ENCODE measurements around the gene PLCB1.

DNA sequence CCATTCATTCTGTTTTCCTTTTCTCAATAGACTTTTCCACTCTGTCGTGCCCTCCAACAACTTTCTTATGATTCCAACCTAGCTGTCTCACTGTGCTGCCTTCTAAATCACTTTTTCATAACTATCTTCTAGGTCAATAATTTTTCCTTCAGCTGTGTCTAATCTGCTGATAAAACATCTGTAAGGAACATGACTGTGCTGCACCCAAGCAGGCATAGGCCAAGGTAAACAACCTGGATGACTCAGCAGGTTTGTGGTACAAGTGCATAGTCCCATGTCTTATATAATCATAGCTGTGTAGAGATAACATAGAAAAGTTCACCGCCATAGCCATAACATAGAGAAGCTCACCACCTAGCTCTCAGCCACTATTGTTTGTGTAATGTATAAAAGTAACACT lies 332.3 kb downstream of the PLCB1 start:
- TF ChIP-seq CBFB (CRISPR knock-in tag; IDR thresholded peaks at IDR 0.05; ENCODE audit: low read depth) (no peak), CTCF (IDR thresholded peaks at IDR 0.05) (no peak), ERG (CRISPR knock-in tag; IDR thresholded peaks at IDR 0.05) (no peak), FOXP4 (CRISPR knock-in tag; IDR thresholded peaks at IDR 0.05) (no peak), ELF4 (CRISPR knock-in tag; IDR thresholded peaks at IDR 0.05; ENCODE audit: low read depth) (no peak), TEAD4 (CRISPR knock-in tag; IDR thresholded peaks at IDR 0.05) (no peak), RORB (CRISPR knock-in tag; IDR thresholded peaks at IDR 0.05) (no peak), CREB1 (CRISPR knock-in tag; IDR thresholded peaks at IDR 0.05) (no peak), JUN (CRISPR knock-in tag; IDR thresholded peaks at IDR 0.05) (no peak)
- TF ChIP-seq, protein P1, sequence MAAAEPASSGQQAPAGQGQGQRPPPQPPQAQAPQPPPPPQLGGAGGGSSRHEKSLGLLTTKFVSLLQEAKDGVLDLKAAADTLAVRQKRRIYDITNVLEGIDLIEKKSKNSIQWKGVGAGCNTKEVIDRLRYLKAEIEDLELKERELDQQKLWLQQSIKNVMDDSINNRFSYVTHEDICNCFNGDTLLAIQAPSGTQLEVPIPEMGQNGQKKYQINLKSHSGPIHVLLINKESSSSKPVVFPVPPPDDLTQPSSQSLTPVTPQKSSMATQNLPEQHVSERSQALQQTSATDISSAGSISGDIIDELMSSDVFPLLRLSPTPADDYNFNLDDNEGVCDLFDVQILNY (CRISPR knock-in tag; IDR thresholded peaks at IDR 0.05): no peak
- TF ChIP-seq, protein P2, sequence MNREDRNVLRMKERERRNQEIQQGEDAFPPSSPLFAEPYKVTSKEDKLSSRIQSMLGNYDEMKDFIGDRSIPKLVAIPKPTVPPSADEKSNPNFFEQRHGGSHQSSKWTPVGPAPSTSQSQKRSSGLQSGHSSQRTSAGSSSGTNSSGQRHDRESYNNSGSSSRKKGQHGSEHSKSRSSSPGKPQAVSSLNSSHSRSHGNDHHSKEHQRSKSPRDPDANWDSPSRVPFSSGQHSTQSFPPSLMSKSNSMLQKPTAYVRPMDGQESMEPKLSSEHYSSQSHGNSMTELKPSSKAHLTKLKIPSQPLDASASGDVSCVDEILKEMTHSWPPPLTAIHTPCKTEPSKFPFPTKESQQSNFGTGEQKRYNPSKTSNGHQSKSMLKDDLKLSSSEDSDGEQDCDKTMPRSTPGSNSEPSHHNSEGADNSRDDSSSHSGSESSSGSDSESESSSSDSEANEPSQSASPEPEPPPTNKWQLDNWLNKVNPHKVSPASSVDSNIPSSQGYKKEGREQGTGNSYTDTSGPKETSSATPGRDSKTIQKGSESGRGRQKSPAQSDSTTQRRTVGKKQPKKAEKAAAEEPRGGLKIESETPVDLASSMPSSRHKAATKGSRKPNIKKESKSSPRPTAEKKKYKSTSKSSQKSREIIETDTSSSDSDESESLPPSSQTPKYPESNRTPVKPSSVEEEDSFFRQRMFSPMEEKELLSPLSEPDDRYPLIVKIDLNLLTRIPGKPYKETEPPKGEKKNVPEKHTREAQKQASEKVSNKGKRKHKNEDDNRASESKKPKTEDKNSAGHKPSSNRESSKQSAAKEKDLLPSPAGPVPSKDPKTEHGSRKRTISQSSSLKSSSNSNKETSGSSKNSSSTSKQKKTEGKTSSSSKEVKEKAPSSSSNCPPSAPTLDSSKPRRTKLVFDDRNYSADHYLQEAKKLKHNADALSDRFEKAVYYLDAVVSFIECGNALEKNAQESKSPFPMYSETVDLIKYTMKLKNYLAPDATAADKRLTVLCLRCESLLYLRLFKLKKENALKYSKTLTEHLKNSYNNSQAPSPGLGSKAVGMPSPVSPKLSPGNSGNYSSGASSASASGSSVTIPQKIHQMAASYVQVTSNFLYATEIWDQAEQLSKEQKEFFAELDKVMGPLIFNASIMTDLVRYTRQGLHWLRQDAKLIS (CRISPR knock-in tag; IDR thresholded peaks at IDR 0.05; ENCODE audit: borderline replicate concordance): no peak
- TF ChIP-seq, protein P3, sequence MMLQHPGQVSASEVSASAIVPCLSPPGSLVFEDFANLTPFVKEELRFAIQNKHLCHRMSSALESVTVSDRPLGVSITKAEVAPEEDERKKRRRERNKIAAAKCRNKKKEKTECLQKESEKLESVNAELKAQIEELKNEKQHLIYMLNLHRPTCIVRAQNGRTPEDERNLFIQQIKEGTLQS (CRISPR knock-in tag; conservative IDR thresholded peaks at IDR 0.05): no peak
- TF ChIP-seq, protein P4, sequence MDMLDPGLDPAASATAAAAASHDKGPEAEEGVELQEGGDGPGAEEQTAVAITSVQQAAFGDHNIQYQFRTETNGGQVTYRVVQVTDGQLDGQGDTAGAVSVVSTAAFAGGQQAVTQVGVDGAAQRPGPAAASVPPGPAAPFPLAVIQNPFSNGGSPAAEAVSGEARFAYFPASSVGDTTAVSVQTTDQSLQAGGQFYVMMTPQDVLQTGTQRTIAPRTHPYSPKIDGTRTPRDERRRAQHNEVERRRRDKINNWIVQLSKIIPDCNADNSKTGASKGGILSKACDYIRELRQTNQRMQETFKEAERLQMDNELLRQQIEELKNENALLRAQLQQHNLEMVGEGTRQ (CRISPR knock-in tag; IDR thresholded peaks at IDR 0.05): no peak

Data from WTC11 (cell line).